ENCODE results near the gene NOM1. TPM values are rescaled to one million over a fixed set of nuclear protein-coding genes. Genes with fewer than 3 reads are reported as not detected.
A peak's percentile ranks its signal among the peaks of the same experiment; 100 is the strongest.

NOM1 gene
- polyA plus RNA-seq, 1 of the 3 experiments (the other 2 are of a cell fraction): 18.1 TPM

DNA sequence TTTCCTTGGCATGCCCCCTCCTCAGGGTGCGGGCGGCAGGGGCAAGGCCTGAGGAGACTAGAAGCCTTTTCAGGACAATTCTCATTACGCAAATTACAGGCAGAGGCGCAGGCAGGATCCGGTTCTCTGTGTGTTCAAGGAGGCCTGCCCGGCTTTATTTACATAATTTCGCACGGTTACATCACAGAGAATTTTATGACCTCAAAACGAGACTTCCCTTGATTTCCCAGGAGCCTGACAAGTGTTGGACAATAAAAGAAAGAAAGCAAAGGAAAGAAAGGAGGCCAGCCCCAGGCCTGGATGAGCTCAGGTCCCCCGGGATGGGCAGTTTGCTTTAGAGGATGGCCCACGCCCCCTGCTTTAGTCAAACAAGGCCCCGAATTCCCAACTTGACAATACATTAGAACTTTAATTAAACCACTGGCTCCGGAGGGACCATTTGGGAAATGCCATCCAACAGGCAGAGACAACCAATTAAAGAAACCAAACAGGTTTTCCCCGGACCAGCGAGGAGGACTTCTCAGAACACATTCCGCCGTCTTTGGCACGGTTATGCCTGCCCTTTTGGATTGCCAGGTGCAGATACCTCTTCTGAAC lies 58.1 kb downstream of the NOM1 start:
- peaks cover 96% of the 10 kb centered on the region for H3K27me3 ChIP-seq (ENCODE audit: insufficient read depth)
- POLR2A ChIA-PET: no interaction called here
- H3K4me3 ChIP-seq (ENCODE audit: low read depth in 2 of 2, low read length in 1 of 2): no peak overlapping the region
- peaks cover 3% of the 10 kb centered on the region for H3F3A ChIP-seq (replicated peaks; ENCODE audit: insufficient read depth)
- H3K27ac ChIP-seq (ENCODE audit: low read depth in 2 of 2, low read length in 1 of 2): no peak overlapping the region
- no peaks in the 10 kb centered on the region for H3K79me2 ChIP-seq (ENCODE audit: insufficient read depth)
- 19% methylated on average over 18 of the region's 18 CpGs for WGBS (ENCODE audit: low lambda C conversion rate)
- H4K20me1 ChIP-seq (ENCODE audit: insufficient read depth): peaks cover 14% of the 10 kb centered on the region
- TF ChIP-seq RXRA (IDR thresholded peaks at IDR 0.05; ENCODE audit: borderline replicate concordance, low read depth) (no peak), RFX5 (IDR thresholded peaks at IDR 0.05; ENCODE audit: low read length) (no peak), YY1 (IDR thresholded peaks at IDR 0.05; ENCODE audit: low read depth) (no peak), SIN3A (IDR thresholded peaks at IDR 0.05; ENCODE audit: borderline replicate concordance, low read depth, low read length) (no peak), TEAD4 (IDR thresholded peaks at IDR 0.05; ENCODE audit: borderline replicate concordance, insufficient read depth) (no peak)
- TF ChIP-seq, protein P1, sequence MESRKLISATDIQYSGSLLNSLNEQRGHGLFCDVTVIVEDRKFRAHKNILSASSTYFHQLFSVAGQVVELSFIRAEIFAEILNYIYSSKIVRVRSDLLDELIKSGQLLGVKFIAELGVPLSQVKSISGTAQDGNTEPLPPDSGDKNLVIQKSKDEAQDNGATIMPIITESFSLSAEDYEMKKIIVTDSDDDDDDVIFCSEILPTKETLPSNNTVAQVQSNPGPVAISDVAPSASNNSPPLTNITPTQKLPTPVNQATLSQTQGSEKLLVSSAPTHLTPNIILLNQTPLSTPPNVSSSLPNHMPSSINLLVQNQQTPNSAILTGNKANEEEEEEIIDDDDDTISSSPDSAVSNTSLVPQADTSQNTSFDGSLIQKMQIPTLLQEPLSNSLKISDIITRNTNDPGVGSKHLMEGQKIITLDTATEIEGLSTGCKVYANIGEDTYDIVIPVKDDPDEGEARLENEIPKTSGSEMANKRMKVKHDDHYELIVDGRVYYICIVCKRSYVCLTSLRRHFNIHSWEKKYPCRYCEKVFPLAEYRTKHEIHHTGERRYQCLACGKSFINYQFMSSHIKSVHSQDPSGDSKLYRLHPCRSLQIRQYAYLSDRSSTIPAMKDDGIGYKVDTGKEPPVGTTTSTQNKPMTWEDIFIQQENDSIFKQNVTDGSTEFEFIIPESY (IDR thresholded peaks at IDR 0.05; ENCODE audit: borderline replicate concordance, low read depth): no peak
- TF ChIP-seq, protein P2, sequence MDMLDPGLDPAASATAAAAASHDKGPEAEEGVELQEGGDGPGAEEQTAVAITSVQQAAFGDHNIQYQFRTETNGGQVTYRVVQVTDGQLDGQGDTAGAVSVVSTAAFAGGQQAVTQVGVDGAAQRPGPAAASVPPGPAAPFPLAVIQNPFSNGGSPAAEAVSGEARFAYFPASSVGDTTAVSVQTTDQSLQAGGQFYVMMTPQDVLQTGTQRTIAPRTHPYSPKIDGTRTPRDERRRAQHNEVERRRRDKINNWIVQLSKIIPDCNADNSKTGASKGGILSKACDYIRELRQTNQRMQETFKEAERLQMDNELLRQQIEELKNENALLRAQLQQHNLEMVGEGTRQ (IDR thresholded peaks at IDR 0.05; ENCODE audit: borderline replicate concordance, low read depth, low read length): no peak
- no peaks in the 10 kb centered on the region for H3K9me2 ChIP-seq
- H2AFZ ChIP-seq (ENCODE audit: low read depth): no peak overlapping the region
- H3K36me3 ChIP-seq (replicated peaks in 1 of 2; ENCODE audit: control insufficient read depth in 1 of 2, insufficient read depth in 2 of 2, low read length in 1 of 2): no peaks in the 10 kb centered on the region
- H3K9me3 ChIP-seq: no peaks in the 10 kb centered on the region
- no peak for DNase-seq
- peaks cover 10 to 13% of the 10 kb centered on the region in 2 experiments; a peak in 3 of 4 replicates for H3K4me1 ChIP-seq (ENCODE audit: control insufficient read depth in 1 of 2, insufficient read depth in 2 of 2, low read depth in 1 of 2, low read length in 1 of 2)
- no peak overlapping the region for H3K9ac ChIP-seq
- CTCF ChIA-PET: interaction anchor here (0.5 to 1.7 kb wide), 3 partner anchors 58 to 217 kb away, joined by 3 to 7 read pairs (median 4); partner anchors contain the start of gene NOM1
- no peak overlapping the region for H3K4me2 ChIP-seq

DNA sequence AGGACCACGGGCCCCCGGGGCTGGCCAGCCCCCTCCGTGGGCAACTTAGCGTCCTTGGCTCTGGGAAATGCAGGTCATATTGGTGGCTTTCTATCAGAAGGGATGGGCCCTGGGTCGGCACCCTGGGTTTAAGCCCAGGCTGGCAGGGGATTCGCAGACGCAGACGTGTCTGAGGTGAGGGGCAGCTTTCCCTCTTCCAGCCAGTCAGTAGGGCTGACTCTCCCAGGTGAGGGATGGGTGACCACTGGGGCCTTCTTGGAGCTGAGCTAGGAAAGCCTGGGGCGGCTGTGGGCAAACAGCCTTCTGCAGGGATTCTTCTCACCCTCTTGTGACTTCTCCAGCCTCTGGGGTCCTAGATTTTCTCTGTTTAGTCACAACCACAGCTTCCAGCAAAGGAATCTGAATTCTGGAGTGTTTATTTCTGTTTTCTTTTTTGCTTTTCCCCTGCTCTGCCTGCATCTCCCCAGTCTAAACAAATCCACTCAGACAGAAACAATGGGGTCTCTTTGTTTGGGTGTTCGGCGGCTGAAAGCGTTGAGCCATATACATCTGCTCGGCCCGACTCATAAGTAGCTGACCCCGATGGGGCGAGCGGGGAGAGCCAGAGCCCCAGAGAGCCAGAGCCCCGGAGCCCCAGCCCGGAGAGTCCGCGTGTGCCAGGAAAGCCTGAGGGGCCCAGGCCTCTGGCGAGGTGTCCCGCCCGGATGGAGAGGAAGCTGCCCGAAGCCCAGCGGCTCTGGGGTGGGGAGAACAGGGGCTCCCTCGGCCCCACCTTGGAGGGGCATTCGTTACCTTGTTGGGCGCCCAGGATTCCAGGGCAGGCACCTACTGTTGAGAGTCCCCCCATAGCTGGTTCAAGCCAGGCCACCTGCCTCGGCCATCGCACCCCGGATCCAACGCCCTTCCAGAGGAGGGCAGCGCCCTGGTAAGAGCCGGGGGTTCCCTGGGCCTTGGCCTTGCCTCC lies 59.0 kb downstream of the NOM1 start:
- H2AFZ ChIP-seq (ENCODE audit: low read depth): no peak overlapping the region
- no peak overlapping the region for H3K9ac ChIP-seq
- TF ChIP-seq NRF1 (IDR thresholded peaks at IDR 0.05; ENCODE audit: low read depth, low read length) (no peak), SMC3 (IDR thresholded peaks at IDR 0.05; ENCODE audit: low read depth, low read length) (no peak), RCOR1 (IDR thresholded peaks at IDR 0.05; ENCODE audit: low read length) (no peak), CHD2 (IDR thresholded peaks at IDR 0.05; ENCODE audit: low read length, partially characterized antibody) (no peak), RAD21 (IDR thresholded peaks at IDR 0.05; ENCODE audit: low read length) (no peak), FOXJ3 (CRISPR knock-in tag; IDR thresholded peaks at IDR 0.05) (no peak), RFX5 (IDR thresholded peaks at IDR 0.05; ENCODE audit: low read length) (no peak), MEF2A (IDR thresholded peaks at IDR 0.05; ENCODE audit: borderline replicate concordance, low read depth) (no peak), NFIC (IDR thresholded peaks at IDR 0.05; ENCODE audit: borderline replicate concordance) (no peak), FOSL2 (IDR thresholded peaks at IDR 0.05; ENCODE audit: borderline replicate concordance, low read depth) (no peak), YY1 (IDR thresholded peaks at IDR 0.05; ENCODE audit: low read depth) (no peak), JUND (IDR thresholded peaks at IDR 0.05) (no peak), FOXM1 (IDR thresholded peaks at IDR 0.05; ENCODE audit: low read depth) (no peak)
- TF ChIP-seq, protein P2 (IDR thresholded peaks at IDR 0.05; ENCODE audit: borderline replicate concordance, low read depth, low read length): no peak
- TF ChIP-seq, protein P3, sequence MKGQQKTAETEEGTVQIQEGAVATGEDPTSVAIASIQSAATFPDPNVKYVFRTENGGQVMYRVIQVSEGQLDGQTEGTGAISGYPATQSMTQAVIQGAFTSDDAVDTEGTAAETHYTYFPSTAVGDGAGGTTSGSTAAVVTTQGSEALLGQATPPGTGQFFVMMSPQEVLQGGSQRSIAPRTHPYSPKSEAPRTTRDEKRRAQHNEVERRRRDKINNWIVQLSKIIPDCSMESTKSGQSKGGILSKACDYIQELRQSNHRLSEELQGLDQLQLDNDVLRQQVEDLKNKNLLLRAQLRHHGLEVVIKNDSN (IDR thresholded peaks at IDR 0.05; ENCODE audit: borderline replicate concordance, low read depth): no peak
- TF ChIP-seq, protein P4, sequence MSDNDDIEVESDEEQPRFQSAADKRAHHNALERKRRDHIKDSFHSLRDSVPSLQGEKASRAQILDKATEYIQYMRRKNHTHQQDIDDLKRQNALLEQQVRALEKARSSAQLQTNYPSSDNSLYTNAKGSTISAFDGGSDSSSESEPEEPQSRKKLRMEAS (IDR thresholded peaks at IDR 0.05; ENCODE audit: low read depth): no peak
- peaks cover 5 to 9% of the 10 kb centered on the region in 2 experiments; a peak in 3 of 4 replicates for H3K4me1 ChIP-seq (ENCODE audit: control insufficient read depth in 1 of 2, insufficient read depth in 2 of 2, low read depth in 1 of 2, low read length in 1 of 2)
- ChIA-PET CTCF (interaction anchor here (0.8 to 1.7 kb wide), 4 partner anchors 11 to 59 kb away, joined by 3 to 7 read pairs (median 4); partner anchors contain the start of gene NOM1), POLR2A (no interaction called here)
- no peaks in the 10 kb centered on the region for H3K79me2 ChIP-seq (ENCODE audit: insufficient read depth)
- WGBS (ENCODE audit: low lambda C conversion rate): 35% methylated on average over 27 of the region's 35 CpGs
- H3F3A ChIP-seq (replicated peaks; ENCODE audit: insufficient read depth): peaks cover 3% of the 10 kb centered on the region
- H3K27me3 ChIP-seq (ENCODE audit: insufficient read depth): peaks cover 96% of the 10 kb centered on the region
- H3K4me3 ChIP-seq (ENCODE audit: low read depth in 2 of 2, low read length in 1 of 2): no peak overlapping the region
- peaks cover 20% of the 10 kb centered on the region for H4K20me1 ChIP-seq (ENCODE audit: insufficient read depth)
- peak; percentile 49 for DNase-seq
- no peak overlapping the region for H3K4me2 ChIP-seq
- H3K9me3 ChIP-seq: no peaks in the 10 kb centered on the region
- H3K27ac ChIP-seq (ENCODE audit: low read depth in 2 of 2, low read length in 1 of 2): no peak overlapping the region
- H3K9me2 ChIP-seq: no peaks in the 10 kb centered on the region
- no peaks in the 10 kb centered on the region for H3K36me3 ChIP-seq (replicated peaks in 1 of 2; ENCODE audit: control insufficient read depth in 1 of 2, insufficient read depth in 2 of 2, low read length in 1 of 2)
